ENCODE measurements around the gene ARPC3.
A peak's percentile ranks its signal among the peaks of the same experiment; 100 is the strongest.
"Not testable (repeated sequence)": the region's sequence is repeated elsewhere in the genome, so short reads cannot be mapped to it uniquely, and the experiment has no call there.

Gene ARPC3

DNA sequence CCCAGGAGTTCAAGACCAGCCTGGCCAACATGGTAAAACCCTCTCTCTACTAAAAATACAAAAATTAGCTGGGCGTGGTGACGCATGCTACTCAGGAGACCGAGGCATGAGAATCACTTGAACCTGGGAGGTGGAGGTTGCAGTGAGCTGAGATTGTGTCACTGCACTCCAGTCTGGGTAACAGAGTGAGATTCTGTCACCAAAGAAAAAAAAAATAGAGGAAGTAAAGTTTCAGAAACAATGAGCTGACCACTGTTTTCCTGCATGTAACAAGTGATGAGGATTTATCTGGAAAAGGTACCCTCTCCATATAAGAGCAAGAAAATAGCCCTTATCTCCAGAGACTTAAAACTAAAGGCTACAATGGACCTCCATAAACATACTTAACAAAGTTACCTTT, 33.0 kb downstream of the ARPC3 start:
- DNase-seq (ENCODE audit: low spot score): not testable (repeated sequence)

DNA sequence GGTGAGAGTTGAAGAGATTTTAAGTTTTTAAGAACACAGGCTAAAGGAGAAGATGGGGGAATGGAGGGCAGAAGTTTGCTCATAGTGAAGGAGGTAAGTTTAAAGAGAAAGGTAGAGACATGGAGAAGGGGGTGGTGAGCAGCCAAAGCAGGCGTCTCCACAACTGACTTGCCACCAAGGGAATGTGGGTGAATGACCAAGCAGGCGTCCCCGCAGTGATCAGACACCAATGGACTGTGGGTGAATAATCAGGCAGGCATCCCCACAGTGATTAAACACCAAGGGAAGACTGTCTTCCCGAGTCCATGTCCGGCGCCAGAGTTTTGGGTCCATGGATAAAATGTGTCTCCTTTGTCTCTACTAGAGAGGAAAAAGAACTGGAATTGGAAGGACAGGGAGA, 40.1 kb downstream of the ARPC3 start:
- not testable (repeated sequence) for DNase-seq (ENCODE audit: low spot score)

DNA sequence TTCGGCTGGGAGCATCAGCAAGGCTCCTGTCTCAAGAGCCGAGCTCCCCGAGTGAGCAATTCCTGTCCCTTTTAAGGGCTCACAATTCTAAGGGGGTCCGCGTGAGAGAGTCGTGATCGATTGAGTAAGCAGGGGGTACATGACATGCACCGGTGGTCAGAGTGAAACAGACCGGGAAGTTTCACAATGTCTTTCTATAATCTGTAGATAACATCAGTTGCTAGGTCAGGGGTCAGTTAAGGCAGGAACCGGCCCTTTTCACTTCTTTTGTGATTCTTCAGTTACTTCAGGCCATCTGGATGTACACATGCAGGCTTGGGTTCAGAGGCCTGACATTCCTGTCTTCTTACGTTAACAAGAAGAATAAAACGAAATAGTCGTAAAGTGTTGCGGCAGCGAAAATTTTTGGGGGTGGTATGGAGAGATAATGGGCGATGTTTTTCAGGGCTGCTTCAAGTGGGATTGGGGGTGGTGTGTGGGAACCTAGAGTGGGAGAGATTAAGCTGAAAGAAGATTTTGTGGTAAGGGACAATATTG, 44.9 kb downstream of the ARPC3 start:
- not testable (repeated sequence) for DNase-seq (ENCODE audit: low spot score)

DNA sequence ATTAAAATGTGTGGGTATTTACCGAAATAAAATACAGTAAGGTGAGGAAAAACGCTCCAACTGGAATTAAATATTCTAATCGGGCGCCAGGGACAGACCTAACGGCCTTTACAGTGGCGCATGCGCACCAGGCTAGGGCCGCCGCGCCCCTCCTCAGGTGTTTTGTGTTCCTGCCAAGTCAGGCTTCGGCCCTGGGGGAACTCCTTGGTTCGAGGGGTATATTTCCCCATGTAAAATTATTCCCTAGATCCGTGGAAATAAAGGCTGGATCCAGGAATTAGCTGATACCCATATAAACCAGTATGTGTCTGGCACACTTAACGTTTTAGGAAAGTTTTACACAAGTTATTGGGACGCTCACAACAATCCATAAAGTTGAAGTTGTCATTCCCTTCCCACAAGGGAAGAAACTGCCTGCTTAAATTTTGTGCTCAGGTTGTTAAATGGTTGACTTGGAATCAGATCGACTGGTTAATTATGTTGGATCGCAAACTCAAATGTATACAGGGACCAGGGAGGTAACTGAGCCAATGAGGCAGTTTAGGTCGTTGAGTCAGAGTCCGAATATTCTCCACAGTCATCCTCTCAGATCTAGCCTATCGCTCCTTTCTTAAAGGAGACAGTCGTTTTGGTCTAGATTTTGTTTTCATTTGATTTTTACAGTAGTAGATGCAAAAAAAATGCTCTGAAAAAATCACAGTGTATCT, 46.0 kb downstream of the ARPC3 start:
- peak; percentile 75 for DNase-seq (ENCODE audit: low spot score)

DNA sequence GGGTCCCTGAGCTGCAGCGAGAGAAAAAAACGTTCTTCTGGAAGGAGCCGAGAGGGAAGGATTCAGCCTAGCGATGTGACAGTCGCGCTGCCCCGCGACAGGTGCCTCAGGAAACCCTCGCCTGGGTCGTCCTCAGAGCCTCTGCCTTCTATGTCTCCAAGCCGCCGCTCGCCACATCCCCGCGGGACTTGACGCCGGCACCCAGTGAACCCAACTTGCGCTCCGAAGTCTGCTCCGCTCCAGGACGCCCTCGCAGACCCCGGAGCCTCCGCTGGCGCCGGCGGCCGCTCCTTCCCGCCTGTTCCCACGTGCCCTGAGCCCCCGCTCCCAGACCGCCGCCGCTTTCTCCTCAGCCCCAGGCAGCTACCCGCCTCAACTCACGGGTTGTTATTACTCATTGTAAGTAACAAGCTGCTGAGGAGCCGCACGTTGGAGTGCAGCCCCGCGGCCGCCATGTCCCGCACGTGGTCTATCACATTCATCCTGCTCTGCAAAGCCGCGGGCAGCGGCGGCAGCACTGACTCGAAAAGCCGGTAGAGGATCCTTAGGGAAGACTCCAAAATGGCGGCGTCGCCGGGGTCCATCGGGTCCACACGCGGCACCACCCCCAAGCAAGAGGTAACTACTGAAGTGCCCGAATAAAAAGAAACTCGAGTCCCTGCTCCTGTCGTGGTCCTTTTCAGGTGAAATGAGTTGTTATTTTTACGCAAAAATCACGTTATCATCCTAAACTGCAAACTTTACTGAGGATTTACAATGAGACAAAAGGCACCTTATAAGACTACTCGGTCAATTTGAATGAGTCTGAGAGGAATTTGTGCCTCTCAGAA, 46.8 kb downstream of the ARPC3 start, which contains the start of gene ANAPC7:
ANAPC7 (minus strand) TSS at position 563 of the 830 bp plus-strand sequence; CDS start at position 482, 81 bp downstream.
- DNase-seq (ENCODE audit: low spot score): peak; percentile 94
